Activated naive CD8-positive, alpha-beta T cell treated with anti-CD3 and anti-CD28 coated beads, Interleukin-2, amount 50 U/mL, for 24 hours (primary cell): ENCODE results near the gene BEST4.
"Not testable (repeated sequence)": the region's sequence is repeated elsewhere in the genome, so short reads cannot be mapped to it uniquely, and the experiment has no call there.

Experiments
- ATAC-seq: fragments of 150-1000 bp; cut with Tn5 transposase; one replicate; pipeline ENCODE4 v1.10.0; 2021
- DNase-seq: peaks from one replicate; pipeline ENCODE4 v3.0.0; 2021
- H3K27ac Mint-ChIP-seq: one replicate; pipeline ENCODE4 v1.8.0; 2021; ENCODE audit warnings: mild to moderate bottlenecking, mixed read lengths
- H3K27me3 Mint-ChIP-seq: one replicate; pipeline ENCODE4 v1.8.0; 2021; ENCODE audit warnings: mixed read lengths
- H3K36me3 Mint-ChIP-seq: one replicate; pipeline ENCODE4 v1.8.0; 2021; ENCODE audit warnings: low read depth, mixed read lengths
- H3K4me1 Mint-ChIP-seq: one replicate; pipeline ENCODE4 v1.8.0; 2021; ENCODE audit warnings: mixed read lengths
- H3K4me3 Mint-ChIP-seq: one replicate; pipeline ENCODE4 v1.8.0; 2021; ENCODE audit warnings: mild to moderate bottlenecking, moderate library complexity, mixed read lengths
- H3K9me3 Mint-ChIP-seq: one replicate; pipeline ENCODE4 v1.8.0; 2021; ENCODE audit warnings: mixed read lengths

The BEST4 gene

DNA sequence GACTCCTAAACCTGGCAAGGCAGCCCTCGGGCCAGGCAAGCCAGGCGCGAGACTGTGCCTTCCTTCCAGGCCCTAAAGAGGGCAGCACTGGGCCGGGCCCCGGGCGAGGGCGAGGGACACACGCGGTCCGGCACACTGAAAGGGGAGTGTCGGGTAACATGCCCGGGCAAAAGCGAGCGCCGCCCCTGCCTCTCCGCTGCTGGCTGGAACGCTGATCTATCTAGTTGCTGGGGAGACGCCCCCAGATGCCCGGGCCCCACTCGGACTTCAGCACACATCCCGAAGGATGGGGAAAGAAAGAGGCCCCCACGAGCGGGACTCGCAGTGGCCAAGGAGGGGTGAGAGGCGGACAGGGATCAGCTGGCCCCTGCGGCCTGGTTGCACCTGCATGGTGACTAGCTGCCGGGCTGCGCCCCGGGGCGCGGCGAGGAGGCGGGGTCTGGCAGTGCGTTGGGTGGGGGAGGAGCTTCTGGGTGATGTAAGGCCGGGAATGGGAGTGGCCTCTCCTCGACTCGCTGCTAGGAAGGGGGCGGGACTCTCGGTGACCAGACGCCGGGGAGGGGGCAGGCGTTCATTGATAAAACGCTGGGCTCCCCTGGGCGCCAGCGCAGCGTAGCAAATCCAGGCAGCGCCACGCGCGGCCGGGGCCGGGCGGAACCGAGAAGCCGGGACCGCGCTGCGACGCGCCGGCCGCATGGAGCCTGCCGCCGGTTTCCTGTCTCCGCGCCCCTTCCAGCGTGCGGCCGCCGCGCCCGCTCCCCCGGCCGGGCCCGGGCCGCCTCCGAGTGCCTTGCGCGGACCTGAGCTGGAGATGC is 12.0 kb upstream of the BEST4 start, which contains the start of gene PLK3:
Gene PLK3 (plus strand): TSS at position 608 of the 815 bp plus-strand sequence. CDS start 87 bp downstream, at position 695.
- Mint-ChIP-seq H3K27me3 (no peaks in the 10 kb centered on the region), H3K4me1 (peaks cover 44% of the 10 kb centered on the region), H3K4me3 (peak within 1 kb of the TSS; percentile 94), H3K9me3 (no peaks in the 10 kb centered on the region), H3K36me3 (peaks cover 33% of the 10 kb centered on the region), H3K27ac (peak within 1 kb of the TSS; percentile 97)
- DNase-seq (peak; percentile 98), ATAC-seq (peak; percentile 74)

DNA sequence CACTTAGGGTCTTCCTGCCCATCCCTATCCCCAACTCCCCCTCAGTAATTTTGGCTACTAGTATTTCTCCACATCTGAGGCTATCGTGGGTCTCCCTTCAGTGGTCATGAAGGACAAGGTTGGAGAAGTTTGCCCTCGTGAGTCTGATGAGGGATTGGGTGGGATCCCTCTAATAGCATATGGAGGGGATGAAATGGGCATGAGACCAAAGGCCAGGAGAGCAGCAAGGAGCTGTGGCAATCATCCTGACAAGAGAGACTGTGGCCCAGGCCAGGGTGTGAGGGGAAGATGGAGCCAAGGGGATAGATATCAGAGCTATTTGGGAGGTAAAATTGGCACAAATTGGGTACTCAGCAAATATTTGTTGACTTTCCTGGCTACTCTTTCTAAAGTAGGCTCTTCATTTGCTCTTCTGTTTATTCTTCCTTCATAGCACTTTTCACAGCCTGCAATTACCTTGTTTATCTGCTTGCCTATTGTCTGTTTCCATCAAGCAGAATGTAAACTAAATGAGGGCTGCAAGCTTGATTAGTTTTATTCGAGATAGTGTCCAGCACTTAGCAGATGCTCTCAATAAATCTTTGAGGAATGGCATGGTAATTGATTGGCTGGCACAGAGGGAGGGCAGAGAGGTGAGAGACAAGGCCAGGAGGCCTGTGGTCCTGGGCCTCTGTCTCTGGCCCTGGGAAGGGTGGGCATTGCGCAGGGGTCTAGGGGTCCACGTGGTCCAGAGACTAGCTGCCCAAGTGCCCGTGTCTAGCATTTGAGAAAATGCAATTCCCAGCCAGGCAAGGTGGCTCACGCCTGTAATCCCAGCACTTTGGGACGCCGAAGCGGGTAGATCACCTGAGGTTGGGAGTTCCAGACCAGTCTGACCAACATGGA is 10.8 kb upstream of the BEST4 start:
- DNase-seq (no peak), ATAC-seq (no peak)
- H3K27ac Mint-ChIP-seq: peak overlapping the region; percentile 97
- H3K4me1 Mint-ChIP-seq: peaks cover 32% of the 10 kb centered on the region
- no peak overlapping the region for H3K4me3 Mint-ChIP-seq
- H3K36me3 Mint-ChIP-seq: peaks cover 24% of the 10 kb centered on the region
- H3K27me3 Mint-ChIP-seq: no peaks in the 10 kb centered on the region
- no peaks in the 10 kb centered on the region for H3K9me3 Mint-ChIP-seq

DNA sequence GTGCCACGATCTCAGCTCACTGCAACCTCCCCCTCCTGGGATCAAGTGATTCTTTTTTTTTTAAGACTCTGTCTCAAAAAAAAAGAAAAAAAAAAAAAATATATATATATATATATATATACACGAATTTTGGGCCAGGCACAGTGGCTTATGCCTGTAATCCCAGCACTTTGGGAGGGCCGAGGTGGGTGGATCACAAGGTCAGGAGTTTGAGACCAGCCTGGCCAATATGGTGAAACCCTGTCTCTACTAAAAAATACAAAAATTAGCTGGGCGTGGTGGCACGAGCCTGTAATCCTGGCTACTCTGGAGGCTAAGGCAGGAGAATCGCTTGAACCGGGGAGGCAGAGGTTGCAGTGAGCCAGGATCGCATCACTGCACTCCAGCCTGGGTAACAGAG is 9.9 kb upstream of the BEST4 start:
- H3K9me3 Mint-ChIP-seq, DNase-seq, H3K4me3 Mint-ChIP-seq, H3K27ac Mint-ChIP-seq, ATAC-seq, H3K27me3 Mint-ChIP-seq: not testable (repeated sequence)
- peaks cover 17% of the 10 kb centered on the region for H3K36me3 Mint-ChIP-seq
- peaks cover 23% of the 10 kb centered on the region for H3K4me1 Mint-ChIP-seq

DNA sequence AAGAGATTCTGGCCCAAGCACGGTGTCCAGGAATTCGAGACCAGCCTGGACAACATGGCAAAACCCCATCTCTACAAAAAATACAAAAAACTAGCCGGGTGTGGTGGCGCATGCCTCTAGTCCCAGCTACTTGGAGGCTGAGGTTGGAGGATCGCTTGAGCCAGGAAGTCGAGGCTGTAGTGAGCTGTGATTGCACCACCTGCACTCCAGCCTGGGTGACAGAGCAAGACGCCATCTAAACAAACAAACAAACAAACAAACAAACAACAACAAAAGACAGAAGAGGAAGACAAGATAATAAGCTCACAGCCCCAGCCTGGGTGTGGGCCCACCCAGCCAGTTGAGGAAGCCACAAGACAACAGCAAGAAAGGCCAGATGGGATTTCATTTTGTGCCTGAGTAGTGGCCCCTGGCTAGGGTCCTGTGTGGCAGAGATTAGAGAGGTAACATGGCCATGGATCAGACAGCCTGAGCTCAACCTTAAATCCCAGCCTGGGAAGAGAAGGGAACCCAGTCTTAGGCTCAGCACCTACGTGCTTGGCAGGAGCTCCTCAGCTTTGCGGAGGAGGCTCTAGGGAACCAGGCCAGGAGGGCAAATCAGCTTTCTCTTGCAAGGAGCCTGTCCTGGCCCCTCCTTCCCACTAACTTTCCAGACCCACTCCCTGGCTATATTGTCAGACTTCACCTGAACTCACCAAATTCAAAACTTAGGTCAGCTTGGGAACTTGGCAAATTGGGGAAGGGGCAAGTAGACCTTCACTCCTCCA is 4.9 kb upstream of the BEST4 start:
- DNase-seq (no peak), ATAC-seq (no peak)
- no peak overlapping the region for H3K27ac Mint-ChIP-seq
- H3K9me3 Mint-ChIP-seq: no peaks in the 10 kb centered on the region
- no peaks in the 10 kb centered on the region for H3K27me3 Mint-ChIP-seq
- H3K4me1 Mint-ChIP-seq: no peaks in the 10 kb centered on the region
- no peak overlapping the region for H3K4me3 Mint-ChIP-seq
- H3K36me3 Mint-ChIP-seq: no peaks in the 10 kb centered on the region

DNA sequence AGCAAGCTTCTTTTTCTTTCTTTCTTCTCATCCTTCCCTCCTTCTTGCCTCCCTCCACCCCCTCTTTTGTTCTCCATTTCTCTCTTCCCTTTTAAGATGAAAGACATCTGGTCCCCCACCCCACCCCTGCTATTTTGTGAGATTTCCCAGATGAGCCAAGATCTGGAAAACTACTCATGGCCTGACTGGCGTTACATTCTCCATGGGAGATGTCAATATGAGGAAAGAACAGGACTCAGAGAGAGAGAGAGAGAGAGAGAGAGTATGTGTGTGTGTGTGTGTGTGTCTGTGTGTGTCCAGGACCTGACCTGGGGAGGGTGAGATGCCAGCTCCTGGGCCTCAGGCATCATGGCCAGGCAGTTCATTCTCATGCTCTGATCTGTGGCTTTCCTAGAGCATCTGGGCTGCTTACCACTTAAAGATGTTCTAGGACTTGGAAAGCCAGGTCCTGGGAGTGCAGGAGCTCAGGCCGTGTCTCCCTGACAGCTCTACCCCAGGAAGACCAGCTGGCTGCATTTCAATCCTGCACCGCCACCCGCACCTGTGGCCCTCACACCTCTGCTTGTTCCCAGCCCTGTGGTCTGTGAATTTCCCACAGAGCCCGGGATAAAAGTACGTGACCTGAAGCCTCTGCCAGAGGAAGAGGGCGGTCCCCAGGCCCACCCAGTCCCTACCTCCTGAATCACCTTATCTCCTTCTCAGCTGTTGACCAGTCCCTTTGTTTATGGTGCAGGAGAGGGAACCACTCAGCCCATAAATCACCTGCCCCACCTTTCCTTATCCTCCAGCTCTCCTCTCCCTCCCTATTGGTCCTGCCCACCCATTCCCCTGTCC is 3.2 kb upstream of the BEST4 start:
- H3K36me3 Mint-ChIP-seq: no peaks in the 10 kb centered on the region
- no peaks in the 10 kb centered on the region for H3K9me3 Mint-ChIP-seq
- peak overlapping the region; percentile 22 for H3K27ac Mint-ChIP-seq
- no peak overlapping the region for H3K4me3 Mint-ChIP-seq
- no peaks in the 10 kb centered on the region for H3K27me3 Mint-ChIP-seq
- ATAC-seq: no peak
- no peak for DNase-seq
- H3K4me1 Mint-ChIP-seq: peaks cover 5% of the 10 kb centered on the region

DNA sequence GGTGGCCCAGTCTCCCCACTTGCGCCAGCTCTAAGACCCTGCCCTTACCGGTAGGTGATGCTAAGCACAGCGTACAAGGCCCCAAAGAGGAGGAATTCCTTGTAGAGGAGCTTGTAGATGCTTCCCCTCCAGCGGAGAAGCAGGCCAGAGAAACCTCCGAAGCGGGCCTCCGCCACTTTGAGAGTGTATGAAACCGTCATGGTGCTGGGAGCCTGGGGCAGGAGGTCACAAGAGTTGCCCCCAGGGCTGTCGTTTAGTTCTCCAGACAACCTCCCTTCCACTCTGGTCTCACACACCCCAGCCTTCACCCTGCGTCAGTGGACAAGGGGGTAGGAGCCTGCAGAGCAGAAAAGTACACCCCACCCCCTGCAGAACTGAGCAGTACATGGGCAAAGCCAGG is 464 bp downstream of the BEST4 start:
- no peaks in the 10 kb centered on the region for H3K9me3 Mint-ChIP-seq
- H3K4me3 Mint-ChIP-seq: no peak overlapping the region

DNA sequence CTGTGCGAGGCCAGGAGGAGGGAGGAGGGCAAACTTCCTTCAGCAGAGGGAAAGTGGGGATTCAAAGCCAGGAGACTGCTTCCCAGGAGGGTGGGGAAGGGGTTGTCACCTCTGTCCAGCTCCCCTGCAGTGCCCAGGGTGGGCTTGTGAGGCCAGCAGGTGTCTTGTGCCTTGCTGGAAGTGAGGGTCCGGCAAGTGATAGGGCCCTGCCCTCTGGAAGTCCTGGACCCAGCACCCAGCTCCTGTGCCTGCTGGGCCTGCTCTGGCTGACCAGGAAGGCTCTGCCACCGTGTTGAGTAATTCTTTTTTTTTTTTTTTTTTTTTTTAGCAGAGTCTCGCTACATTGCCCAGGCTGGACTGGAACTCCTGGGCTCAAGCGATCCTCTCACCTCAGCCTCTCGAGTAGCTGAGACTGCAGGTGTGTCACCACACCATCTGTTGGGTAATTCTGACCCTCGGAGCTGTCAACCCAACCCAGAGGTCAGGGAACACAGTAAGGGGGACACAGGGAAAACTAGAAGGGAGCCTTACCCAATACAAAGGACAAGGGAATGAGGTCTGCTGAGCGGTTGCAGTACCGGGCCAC is 1.0 kb downstream of the BEST4 start:
- Mint-ChIP-seq H3K9me3 (no peaks in the 10 kb centered on the region), H3K36me3 (peaks cover 3% of the 10 kb centered on the region), H3K27me3 (no peaks in the 10 kb centered on the region), H3K27ac (peak overlapping the region; percentile 87), H3K4me3 (peak overlapping the region; percentile 73), H3K4me1 (peaks cover 37% of the 10 kb centered on the region)
- DNase-seq (no peak), ATAC-seq (no peak)

More for the DNA sequence above, 464 bp downstream of the BEST4 start:
- Mint-ChIP-seq H3K36me3 (peaks cover 2% of the 10 kb centered on the region), H3K4me1 (peaks cover 34% of the 10 kb centered on the region), H3K27ac (no peak overlapping the region), H3K27me3 (no peaks in the 10 kb centered on the region)
- ATAC-seq (no peak), DNase-seq (no peak)

DNA sequence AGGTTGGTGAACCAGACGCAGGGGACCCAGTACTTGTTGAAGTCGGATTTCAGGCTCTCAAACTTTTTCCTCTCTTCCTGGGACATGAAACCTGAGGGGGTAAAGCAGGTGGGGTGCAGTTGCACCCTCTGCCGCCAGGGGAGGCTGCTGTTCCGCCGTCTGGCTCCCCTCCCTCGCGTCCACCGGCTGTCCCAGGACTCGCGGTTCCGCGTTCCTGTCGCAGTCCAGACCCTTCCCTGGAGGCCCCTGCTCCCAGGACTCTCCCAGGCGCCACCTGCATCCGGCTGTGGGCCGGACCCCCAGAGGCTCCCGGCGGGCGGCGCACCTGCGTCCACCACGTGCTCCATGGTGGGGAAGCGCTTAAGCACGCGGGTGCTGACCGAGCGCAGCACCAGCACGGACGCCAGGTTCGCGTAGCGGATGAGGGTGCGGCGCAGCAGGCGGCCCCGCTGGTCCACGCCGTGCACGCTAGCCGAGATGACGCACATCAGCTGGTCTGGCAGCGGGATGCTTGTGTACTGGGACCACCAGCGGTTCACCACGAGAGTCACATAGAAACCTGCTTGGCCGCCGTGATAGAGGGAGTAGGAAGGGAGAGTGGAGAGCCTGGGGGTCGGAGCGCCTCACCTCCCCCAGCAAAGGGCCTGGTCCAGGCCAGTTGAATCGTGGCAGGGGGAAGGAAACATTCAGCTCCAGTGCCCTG is 1.7 kb downstream of the BEST4 start:
- Mint-ChIP-seq H3K36me3 (peaks cover 7% of the 10 kb centered on the region), H3K9me3 (no peaks in the 10 kb centered on the region), H3K4me1 (peaks cover 37% of the 10 kb centered on the region), H3K4me3 (peak overlapping the region; percentile 73), H3K27me3 (no peaks in the 10 kb centered on the region), H3K27ac (peak overlapping the region; percentile 87)
- ATAC-seq: peak; percentile 69
- DNase-seq: peak; percentile 85

DNA sequence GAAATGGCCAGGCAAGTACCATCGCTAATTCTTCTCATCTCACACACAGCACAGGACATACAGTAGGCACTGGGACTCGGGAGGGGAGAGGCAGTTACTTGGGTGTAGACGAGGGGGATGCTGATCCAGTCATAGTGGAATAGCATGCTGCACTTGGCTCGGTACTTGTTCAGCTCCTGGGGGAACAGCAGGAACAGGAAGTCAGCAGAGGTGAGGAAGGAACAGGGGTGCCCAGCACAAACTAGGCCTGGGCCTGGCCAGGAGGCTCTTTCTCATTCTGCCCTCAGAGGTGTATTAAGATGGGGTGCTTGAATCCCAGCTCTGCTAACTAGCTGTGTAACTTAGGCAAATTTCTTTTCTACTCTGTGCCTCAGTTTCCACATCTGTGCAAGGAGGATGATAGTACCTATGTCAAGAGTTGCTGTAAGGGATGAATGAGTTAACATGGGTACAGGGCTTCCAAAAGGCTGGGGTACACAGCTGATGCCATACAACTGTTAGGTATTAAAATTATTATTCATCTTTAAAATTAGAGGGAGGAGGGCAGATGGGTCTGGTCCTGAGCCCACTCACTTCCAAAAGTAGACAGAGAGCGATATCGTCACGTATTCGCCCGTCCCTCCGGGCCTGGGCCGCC is 2.4 kb downstream of the BEST4 start:
- Mint-ChIP-seq H3K9me3 (no peaks in the 10 kb centered on the region), H3K27ac (peak overlapping the region; percentile 87), H3K4me1 (peaks cover 39% of the 10 kb centered on the region), H3K36me3 (peaks cover 13% of the 10 kb centered on the region), H3K27me3 (no peaks in the 10 kb centered on the region), H3K4me3 (peak overlapping the region; percentile 73)
- no peak for DNase-seq
- no peak for ATAC-seq

DNA sequence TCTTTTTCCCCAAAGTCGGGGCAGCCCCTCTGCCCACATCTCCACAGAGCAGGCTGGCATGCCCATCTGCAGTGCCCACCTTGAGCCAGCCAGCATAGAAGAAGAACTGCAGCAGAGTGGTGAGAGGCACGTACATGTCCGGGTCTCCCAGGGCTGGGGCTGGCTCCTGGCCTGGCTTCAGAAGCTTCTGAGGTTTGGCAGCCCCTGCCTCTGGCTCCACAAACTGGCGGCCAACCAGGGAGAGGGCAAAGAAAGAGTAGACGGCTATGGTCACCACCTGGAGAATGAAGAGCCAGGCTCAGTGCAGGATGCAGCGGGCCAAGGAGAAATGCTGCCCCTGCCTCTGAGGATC is 3.0 kb downstream of the BEST4 start:
- peak overlapping the region; percentile 73 for H3K4me3 Mint-ChIP-seq

DNA sequence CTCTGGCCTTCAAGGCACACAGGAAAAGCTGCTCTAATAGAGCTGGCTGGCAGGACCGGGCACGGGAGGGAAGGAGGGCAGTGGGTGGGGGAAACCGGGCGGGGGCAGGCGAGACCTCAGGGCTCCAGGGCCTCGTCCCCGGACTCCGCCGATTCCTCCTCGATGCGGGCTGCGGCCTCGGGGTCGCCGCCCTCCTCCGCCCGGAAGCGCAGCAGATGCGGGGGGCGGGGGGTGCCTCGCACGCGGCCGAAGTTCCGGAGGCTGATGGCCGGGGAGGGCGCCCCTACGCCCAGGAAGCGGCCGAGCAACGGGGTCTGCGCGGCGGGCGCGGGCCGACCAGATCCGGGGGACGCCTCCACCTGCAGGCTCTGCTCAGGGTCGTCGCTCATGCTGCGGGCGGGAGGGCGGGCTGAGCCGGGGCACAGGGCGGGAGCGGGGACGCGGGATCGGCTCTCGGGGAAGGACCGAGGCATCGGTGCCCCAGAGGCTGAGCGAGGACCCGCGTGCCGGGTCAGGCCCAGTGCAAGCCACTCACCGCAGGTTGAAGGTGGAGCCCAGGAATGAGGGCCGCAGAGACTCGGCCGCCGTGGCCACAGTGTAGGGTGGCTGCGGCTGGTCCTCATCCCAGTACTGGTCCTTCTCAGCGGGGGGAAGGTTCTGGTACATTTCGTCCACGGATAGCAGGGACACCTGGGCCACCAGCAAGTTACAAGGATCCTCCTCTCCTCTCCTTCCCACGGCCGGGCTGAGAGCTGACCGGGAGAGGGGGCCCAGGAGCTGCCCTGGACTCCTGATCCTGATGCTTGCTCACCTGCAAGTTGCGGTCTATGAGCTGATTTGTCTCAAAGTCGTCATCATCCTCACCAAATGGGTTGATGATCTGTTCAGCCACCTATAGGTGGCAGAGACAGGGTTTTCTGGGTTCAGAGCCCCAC is 3.6 kb downstream of the BEST4 start:
- Mint-ChIP-seq H3K4me3 (peak overlapping the region; percentile 73), H3K27ac (peak overlapping the region; percentile 52), H3K9me3 (no peaks in the 10 kb centered on the region), H3K4me1 (peaks cover 43% of the 10 kb centered on the region), H3K36me3 (peaks cover 26% of the 10 kb centered on the region), H3K27me3 (no peaks in the 10 kb centered on the region)
- no peak for DNase-seq
- ATAC-seq: no peak

More for the DNA sequence above, 3.0 kb downstream of the BEST4 start:
- DNase-seq (no peak), ATAC-seq (no peak)
- no peaks in the 10 kb centered on the region for H3K9me3 Mint-ChIP-seq
- peak overlapping the region; percentile 52 for H3K27ac Mint-ChIP-seq
- H3K36me3 Mint-ChIP-seq: peaks cover 20% of the 10 kb centered on the region
- H3K4me1 Mint-ChIP-seq: peaks cover 43% of the 10 kb centered on the region
- H3K27me3 Mint-ChIP-seq: no peaks in the 10 kb centered on the region

DNA sequence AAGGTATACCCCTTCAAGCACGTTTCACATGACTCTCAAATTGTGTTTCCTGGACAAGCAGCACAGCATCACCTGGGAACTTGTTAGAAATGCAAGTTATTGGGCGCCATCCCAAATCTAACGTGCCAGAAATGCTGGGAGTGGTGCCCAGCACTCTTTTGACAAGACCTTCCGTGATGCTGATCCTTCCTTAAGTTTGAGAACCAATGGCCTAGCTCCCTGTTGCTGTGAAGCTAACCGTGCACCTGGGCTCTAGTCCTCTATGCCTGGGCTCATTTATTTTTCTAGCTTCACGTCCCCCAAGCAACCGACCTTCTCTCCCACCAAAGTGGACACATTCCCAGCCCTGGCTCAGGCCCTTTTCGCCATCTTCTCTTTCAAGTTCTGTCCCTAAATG is 4.3 kb downstream of the BEST4 start:
- no peak for DNase-seq
- Mint-ChIP-seq H3K27me3 (no peaks in the 10 kb centered on the region), H3K9me3 (no peaks in the 10 kb centered on the region), H3K27ac (peak overlapping the region; percentile 42), H3K4me3 (peak overlapping the region; percentile 67), H3K4me1 (peaks cover 48% of the 10 kb centered on the region), H3K36me3 (peaks cover 33% of the 10 kb centered on the region)
- no peak for ATAC-seq
